Mesodermal cell (in vitro differentiated cells): Measurements from ENCODE around the gene UBE2J1.

ENCODE experiments used
- H3K27ac ChIP-seq: 2 replicates; pipeline ENCODE4 v1.7.0; 2013; ENCODE audit warnings: mild to moderate bottlenecking, low read depth, low read length, moderate library complexity; ENCODE audit not compliant: severe bottlenecking
- H3K36me3 ChIP-seq: 2 replicates; pipeline ENCODE4 v1.7.1; 2013; ENCODE audit warnings: mild to moderate bottlenecking, low read length, moderate library complexity; ENCODE audit not compliant: control insufficient read depth, insufficient read depth
- H3K4me1 ChIP-seq: one replicate; pipeline ENCODE4 v1.7.1; 2013; ENCODE audit warnings: mild to moderate bottlenecking, low read length; ENCODE audit not compliant: insufficient read depth, control insufficient read depth, poor library complexity, severe bottlenecking
- H3K4me3 ChIP-seq: 2 replicates; pipeline ENCODE4 v1.7.0; 2013; ENCODE audit warnings: low read length, control low read depth, mild to moderate bottlenecking; ENCODE audit not compliant: insufficient read depth, poor library complexity, severe bottlenecking; ENCODE audit errors: extremely low read depth
- H3K9me3 ChIP-seq: 2 replicates; pipeline ENCODE4 v1.7.1; 2013; ENCODE audit warnings: mild to moderate bottlenecking, low read length, moderate library complexity; ENCODE audit not compliant: control insufficient read depth
- WGBS, 2 experiments: methylation state at CpG; one replicate each; pipeline ENCODE4 v1.1.5; 2013; ENCODE audit warnings: missing lambda C conversion rate in 2 of 2; ENCODE audit not compliant: insufficient coverage in 2 of 2; 5-methylcytosine and 5-hydroxymethylcytosine counted together

Gene UBE2J1

DNA sequence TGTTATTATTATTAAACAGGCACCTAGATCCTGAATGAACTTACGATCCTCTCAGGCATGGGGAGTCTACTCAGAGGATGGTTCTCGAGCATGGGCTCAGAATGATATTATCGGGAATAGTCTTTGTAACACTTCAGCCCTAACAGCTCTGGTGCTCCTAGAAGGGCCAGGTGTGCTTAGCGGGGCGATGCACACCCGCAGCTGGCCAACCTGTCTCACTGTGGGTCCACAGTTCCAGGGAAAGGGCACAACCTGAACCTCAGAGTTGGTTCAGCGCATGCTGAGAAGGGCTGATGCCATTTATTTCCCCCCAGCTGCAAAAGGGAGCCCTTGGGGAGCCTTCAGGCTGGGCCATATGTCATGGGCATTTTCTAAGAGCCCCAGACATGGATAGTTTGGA, 33.3 kb upstream of the UBE2J1 start:
- Histone ChIP-seq H3K4me3 (no peak overlapping the region), H3K9me3 (no peaks in the 10 kb centered on the region), H3K4me1 (no peaks in the 10 kb centered on the region), H3K27ac (no peak overlapping the region), H3K36me3 (no peaks in the 10 kb centered on the region)
- WGBS, 2 experiments = 96 to 97% methylated on average over 7 of the region's 7 CpGs

GRCh38 chr6:89385156-89385667, 32.7 kb upstream of the UBE2J1 start:
- 86 to 100% methylated on average over 1 to 2 of the region's 5 CpGs for WGBS, 2 experiments
- H3K4me1 ChIP-seq = no peaks in the 10 kb centered on the region
- no peaks in the 10 kb centered on the region for H3K36me3 ChIP-seq
- H3K27ac ChIP-seq = no peak overlapping the region
- H3K4me3 ChIP-seq = no peak overlapping the region
- H3K9me3 ChIP-seq = no peaks in the 10 kb centered on the region

DNA sequence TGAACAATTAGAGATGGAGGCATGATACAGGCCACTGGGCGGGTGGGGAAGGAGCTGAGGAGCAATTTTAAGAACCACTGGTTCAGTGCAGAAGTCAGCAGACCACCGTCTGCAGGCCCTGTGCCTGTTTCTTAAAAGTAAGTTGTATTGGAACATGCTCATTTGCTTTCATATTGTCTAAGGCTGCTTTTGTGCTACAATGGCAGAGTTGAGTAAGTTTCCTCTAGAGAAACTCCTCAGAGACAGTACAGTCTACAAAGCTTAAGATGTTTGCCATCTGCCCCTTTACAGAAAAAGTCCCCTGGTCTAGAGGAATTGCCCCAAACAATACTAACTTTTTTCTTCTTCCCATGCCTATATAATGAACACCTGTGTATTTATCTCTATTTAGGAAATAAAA, 28.5 kb upstream of the UBE2J1 start:
- H3K4me3 ChIP-seq = no peak overlapping the region
- H3K27ac ChIP-seq = no peak overlapping the region
- no peaks in the 10 kb centered on the region for H3K9me3 ChIP-seq
- H3K4me1 ChIP-seq = no peaks in the 10 kb centered on the region
- WGBS, 2 experiments = 78 to 85% methylated on average over 2 of the region's 2 CpGs
- no peaks in the 10 kb centered on the region for H3K36me3 ChIP-seq

DNA sequence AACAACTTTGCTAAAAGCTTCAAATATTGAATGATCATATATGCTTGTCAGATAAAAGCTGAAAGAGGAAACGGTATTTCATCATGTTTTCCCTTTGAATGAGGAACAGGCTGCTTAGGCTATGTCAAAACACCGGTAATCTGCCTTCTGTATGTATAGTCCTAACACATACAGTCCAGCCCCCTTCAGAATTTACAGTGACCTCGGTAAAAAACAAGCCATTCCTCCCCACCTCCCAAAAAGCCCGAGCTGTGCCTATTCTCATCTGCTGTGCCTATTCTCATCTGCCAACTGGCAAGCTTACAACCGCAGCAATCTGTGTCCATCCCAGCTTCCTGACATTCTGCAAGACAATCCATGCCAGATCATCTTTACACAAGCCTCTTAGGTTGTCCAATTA, 26.8 kb upstream of the UBE2J1 start:
- Histone ChIP-seq H3K9me3 (no peaks in the 10 kb centered on the region), H3K4me1 (no peaks in the 10 kb centered on the region), H3K27ac (no peak overlapping the region), H3K4me3 (no peak overlapping the region), H3K36me3 (no peaks in the 10 kb centered on the region)
- 84 to 92% methylated on average over 4 to 5 of the region's 5 CpGs for WGBS, 2 experiments

DNA sequence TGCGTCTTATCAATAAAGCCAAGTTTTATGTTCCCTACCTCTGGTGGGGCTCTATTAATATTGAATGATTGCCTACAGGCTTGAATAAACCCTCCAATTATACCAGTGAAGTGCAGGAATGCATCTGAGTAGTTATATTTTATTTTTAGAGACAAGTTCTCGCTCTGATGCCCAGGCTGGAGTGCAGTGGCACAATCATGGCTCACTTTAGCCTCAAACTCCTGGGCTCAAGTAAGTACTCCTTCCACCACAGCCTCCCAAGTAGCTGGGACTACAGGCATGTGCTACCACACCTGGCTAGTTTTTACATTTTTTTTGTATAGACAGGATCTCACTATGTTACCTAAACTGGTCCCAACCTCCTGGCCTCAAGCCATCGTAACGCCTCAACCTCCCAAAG, 26.1 kb upstream of the UBE2J1 start:
- Histone ChIP-seq H3K4me1 (no peaks in the 10 kb centered on the region), H3K36me3 (no peaks in the 10 kb centered on the region), H3K4me3 (no peak overlapping the region), H3K9me3 (no peaks in the 10 kb centered on the region), H3K27ac (no peak overlapping the region)
- 90 to 100% methylated on average over 1 to 3 of the region's 4 CpGs for WGBS, 2 experiments

DNA sequence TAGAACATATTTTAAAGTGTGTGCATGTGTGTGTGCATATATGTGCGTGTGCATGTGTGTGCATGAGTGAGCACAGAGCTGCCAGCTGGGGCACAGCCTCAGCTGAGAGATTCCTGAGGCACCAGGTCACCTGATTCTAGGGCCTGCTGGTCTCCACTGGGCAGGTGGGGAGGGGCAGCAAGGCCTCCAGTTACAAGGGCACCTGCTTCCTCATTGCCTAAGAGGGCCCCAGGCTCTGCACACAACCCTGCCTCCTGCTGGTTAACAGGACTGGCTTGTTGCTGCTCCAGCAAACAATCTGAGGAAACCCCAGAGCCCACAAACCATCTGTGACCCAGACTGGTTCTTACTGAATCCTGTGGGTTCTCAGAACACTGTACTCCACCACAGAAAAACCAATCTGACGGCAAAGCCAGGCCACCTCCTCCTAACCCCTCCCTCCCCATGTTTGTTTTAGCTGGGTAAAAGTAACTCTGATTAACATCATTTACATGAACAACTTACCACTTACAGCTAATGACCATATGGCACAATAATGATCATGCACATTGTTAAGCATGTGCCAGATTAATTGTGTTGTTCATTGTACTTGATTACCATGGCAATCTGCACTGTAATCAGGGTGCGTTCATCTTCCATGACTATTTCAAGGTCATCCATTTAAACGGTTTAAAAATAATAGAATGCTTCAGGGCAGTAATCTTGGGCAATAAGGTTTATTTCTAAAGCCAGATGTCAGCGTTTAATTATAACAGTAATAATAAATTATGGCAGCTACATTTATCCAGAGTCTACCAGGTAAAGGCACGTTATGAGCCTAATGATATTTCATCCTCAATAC, 23.1 kb upstream of the UBE2J1 start:
- H3K27ac ChIP-seq = no peak overlapping the region
- no peak overlapping the region for H3K4me3 ChIP-seq
- no peaks in the 10 kb centered on the region for H3K4me1 ChIP-seq
- WGBS, 2 experiments = 92% methylated on average over 2 of the region's 6 CpGs
- H3K36me3 ChIP-seq = no peaks in the 10 kb centered on the region
- no peaks in the 10 kb centered on the region for H3K9me3 ChIP-seq

DNA sequence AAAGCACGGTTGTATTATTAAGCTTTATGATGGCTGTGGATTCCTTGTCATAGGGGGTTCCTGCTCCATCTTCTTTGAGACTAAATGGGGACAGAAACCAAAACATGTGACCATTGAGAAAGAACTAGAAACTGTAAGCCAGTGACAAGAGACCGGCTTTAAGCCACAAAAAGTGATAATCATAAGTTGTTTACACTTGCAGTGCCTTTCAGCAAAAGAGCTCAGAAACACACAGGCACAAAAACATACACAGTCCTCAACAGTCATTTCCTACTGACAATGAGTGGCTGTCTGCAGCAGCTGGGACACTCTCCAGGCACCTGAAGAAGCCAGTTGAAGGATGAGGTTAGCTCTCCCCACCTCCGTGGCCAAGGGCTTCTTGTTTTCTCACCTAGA, 20.0 kb upstream of the UBE2J1 start:
- no peaks in the 10 kb centered on the region for H3K4me1 ChIP-seq
- no peaks in the 10 kb centered on the region for H3K36me3 ChIP-seq
- no peaks in the 10 kb centered on the region for H3K9me3 ChIP-seq
- WGBS, 2 experiments = 74 to 93% methylated on average over 2 of the region's 3 CpGs
- no peak overlapping the region for H3K4me3 ChIP-seq
- H3K27ac ChIP-seq = no peak overlapping the region

DNA sequence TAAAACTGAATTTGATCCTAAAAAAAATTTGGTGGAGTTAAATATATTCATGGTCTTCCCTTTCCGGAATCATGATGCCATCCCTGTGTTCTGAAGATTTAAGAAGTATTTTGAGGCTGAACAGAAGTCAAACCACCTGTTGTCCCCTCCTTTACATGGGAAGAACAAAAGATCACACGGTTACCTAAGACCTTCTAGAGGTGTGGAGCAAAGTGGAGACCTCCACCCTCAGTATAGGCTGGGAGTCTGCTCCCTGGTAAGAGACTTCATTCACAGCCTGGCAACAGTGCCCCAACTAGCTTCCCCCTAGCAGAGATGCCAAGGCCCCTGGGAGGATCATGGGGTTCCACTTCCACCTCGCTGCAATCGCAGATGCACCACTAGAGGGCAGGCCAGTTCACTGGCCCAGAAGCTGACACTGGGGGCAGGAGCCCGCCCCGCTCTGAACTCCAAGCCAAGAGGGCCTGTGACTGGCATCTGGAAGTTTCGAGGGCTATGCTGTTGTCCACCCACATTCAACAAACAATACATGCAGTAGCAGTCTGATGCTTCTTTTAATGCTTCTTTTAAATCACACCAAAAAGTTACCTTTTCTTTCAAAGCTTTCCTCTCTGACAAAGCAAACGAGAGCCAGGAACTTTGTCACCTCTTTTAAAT, 19.5 kb upstream of the UBE2J1 start:
- H3K4me3 ChIP-seq = no peak overlapping the region
- H3K4me1 ChIP-seq = no peaks in the 10 kb centered on the region
- H3K36me3 ChIP-seq = no peaks in the 10 kb centered on the region
- H3K9me3 ChIP-seq = no peaks in the 10 kb centered on the region
- H3K27ac ChIP-seq = no peak overlapping the region
- WGBS, 2 experiments = 5 to 27% methylated on average over 2 to 5 of the region's 8 CpGs

DNA sequence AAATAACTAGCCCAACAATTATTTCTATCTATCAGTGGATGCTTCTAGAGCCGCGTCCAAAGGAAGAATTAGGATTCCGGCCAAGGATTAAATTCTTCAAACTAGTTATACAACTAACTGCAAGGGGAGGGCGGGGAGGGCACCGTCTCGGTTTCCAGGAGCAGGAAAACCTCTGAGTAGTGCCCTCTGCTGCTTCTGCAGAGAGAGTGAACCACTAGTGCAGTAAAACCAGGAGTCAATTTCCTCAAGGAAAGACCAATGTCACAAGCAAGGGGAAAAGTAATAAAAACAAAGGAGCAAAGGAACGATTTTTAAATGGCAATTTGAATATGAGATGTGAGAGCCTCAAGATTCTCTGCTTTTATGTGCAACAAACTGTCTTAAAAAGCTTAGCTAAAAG, 16.5 kb upstream of the UBE2J1 start:
- no peaks in the 10 kb centered on the region for H3K36me3 ChIP-seq
- H3K4me3 ChIP-seq = no peak overlapping the region
- H3K9me3 ChIP-seq = no peaks in the 10 kb centered on the region
- no peaks in the 10 kb centered on the region for H3K4me1 ChIP-seq
- H3K27ac ChIP-seq = no peak overlapping the region
- 0 to 23% methylated on average over 2 to 4 of the region's 7 CpGs for WGBS, 2 experiments

DNA sequence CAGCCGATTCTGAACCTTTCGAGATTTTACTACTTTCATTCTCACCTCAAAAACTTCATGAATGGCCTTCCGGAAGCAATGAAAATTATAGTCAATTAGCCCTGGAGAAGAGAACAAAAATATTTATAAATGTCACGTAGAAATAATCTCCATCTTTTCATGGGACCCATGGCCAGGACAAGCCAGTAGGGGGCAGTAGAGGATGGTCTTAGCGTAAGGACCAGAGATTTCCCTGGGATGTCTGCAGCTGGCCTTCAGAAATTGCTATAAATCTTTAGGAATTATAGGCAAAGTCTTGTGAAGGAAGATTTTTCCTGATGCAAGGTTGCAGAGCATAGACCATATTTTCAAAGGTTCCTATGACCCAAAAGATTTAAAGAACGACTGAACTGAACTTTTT, 15.6 kb upstream of the UBE2J1 start:
- WGBS, 2 experiments = 0 to 10% methylated on average over 1 to 2 of the region's 6 CpGs
- Histone ChIP-seq H3K36me3 (no peaks in the 10 kb centered on the region), H3K4me3 (no peak overlapping the region), H3K27ac (no peak overlapping the region), H3K4me1 (no peaks in the 10 kb centered on the region), H3K9me3 (no peaks in the 10 kb centered on the region)

DNA sequence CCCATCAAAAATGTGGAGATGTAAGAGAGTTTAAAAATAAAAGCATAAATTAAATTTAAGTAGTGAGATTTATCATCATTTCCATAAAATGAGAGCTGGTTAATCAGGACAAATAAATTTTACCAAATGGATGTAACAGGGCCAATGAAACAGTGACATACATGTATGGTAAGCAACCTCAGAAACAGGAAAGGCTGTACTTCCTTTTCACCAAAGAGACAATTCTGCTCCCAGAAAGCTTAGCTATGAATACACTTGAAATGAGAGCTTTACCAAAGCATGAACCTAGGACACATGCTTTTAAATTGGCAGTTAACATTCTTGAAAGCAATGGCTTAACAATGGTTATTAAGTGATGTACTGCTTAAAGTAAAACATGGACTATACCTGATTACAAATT, 12.1 kb upstream of the UBE2J1 start:
- H3K27ac ChIP-seq = no peak overlapping the region
- H3K4me3 ChIP-seq = no peak overlapping the region
- H3K9me3 ChIP-seq = no peaks in the 10 kb centered on the region
- H3K4me1 ChIP-seq = no peaks in the 10 kb centered on the region
- H3K36me3 ChIP-seq = no peaks in the 10 kb centered on the region
